ENCODE data around the gene BAD. TPM values are rescaled to one million over a fixed set of nuclear protein-coding genes. Genes with fewer than 3 reads are reported as not detected.
A peak's percentile ranks its signal among the peaks of the same experiment; 100 is the strongest.

The BAD gene
- total RNA-seq, 2 experiments from 2014 or later, result 23.5 to 24.2 TPM

GRCh38 chr11:64241491-64242374, 42.7 kb downstream of the BAD start:
- DNase-seq, result peak; percentile 100

GRCh38 chr11:64241241-64241490, 43.3 kb downstream of the BAD start:
- Mint-ChIP-seq H3K36me3 (peaks cover 32% of the 10 kb centered on the region), H3K27ac (peak overlapping the region; percentile 97), H3K27me3 (no peaks in the 10 kb centered on the region), H3K4me1 (peaks cover 30% of the 10 kb centered on the region), H3K4me3 (peak overlapping the region; percentile 95), H3K9me3 (no peaks in the 10 kb centered on the region)
- DNase-seq, result no peak

More at GRCh38 chr11:64241491-64242374, 42.7 kb downstream of the BAD start:
- Mint-ChIP-seq H3K4me3 (peak overlapping the region; percentile 95), H3K27ac (peak overlapping the region; percentile 97), H3K36me3 (peaks cover 32% of the 10 kb centered on the region), H3K4me1 (peaks cover 30% of the 10 kb centered on the region), H3K27me3 (no peaks in the 10 kb centered on the region), H3K9me3 (no peaks in the 10 kb centered on the region)

GRCh38 chr11:64240435-64241240, 43.8 kb downstream of the BAD start, which contains the start of gene FKBP2:
TSS of gene FKBP2 (plus strand) at chr11:64241095. CDS start at chr11:64242388, 1,293 bp downstream.
- peaks cover 30% of the 10 kb centered on the region for H3K4me1 Mint-ChIP-seq
- H3K27ac Mint-ChIP-seq, result peak within 1 kb of the TSS; percentile 97
- no peaks in the 10 kb centered on the region for H3K9me3 Mint-ChIP-seq
- no peaks in the 10 kb centered on the region for H3K27me3 Mint-ChIP-seq
- H3K36me3 Mint-ChIP-seq, result peaks cover 27% of the 10 kb centered on the region
- H3K4me3 Mint-ChIP-seq, result peak within 1 kb of the TSS; percentile 95
- peak; percentile 100 for DNase-seq

GRCh38 chr11:64239662-64240434, 44.6 kb downstream of the BAD start:
- DNase-seq, result no peak
- Mint-ChIP-seq H3K36me3 (peaks cover 25% of the 10 kb centered on the region), H3K27me3 (no peaks in the 10 kb centered on the region)

GRCh38 chr11:64238999-64239398, 45.5 kb downstream of the BAD start:
- Mint-ChIP-seq H3K4me1 (peaks cover 32% of the 10 kb centered on the region), H3K27ac (peak overlapping the region; percentile 50), H3K27me3 (no peaks in the 10 kb centered on the region), H3K4me3 (no peak overlapping the region), H3K36me3 (peaks cover 25% of the 10 kb centered on the region), H3K9me3 (no peaks in the 10 kb centered on the region)
- DNase-seq, result no peak

More at GRCh38 chr11:64239662-64240434, 44.6 kb downstream of the BAD start:
- H3K4me3 Mint-ChIP-seq, result peak overlapping the region; percentile 95
- H3K4me1 Mint-ChIP-seq, result peaks cover 35% of the 10 kb centered on the region
- peak overlapping the region; percentile 97 for H3K27ac Mint-ChIP-seq
- H3K9me3 Mint-ChIP-seq, result no peaks in the 10 kb centered on the region

- H3K27ac Mint-ChIP-seq, result peak overlapping the region; percentile 35
- no peak for DNase-seq
- peaks cover 26% of the 10 kb centered on the region for H3K4me1 Mint-ChIP-seq
- H3K36me3 Mint-ChIP-seq, result peaks cover 18% of the 10 kb centered on the region
- H3K4me3 Mint-ChIP-seq, result no peak overlapping the region
- H3K27me3 Mint-ChIP-seq, result no peaks in the 10 kb centered on the region
- H3K9me3 Mint-ChIP-seq, result no peaks in the 10 kb centered on the region
Measured at GRCh38 chr11:64238076-64238475, 46.4 kb downstream of the BAD start.

- DNase-seq, result no peak
- H3K9me3 Mint-ChIP-seq, result no peaks in the 10 kb centered on the region
- H3K27me3 Mint-ChIP-seq, result no peaks in the 10 kb centered on the region
- H3K4me3 Mint-ChIP-seq, result no peak overlapping the region
- peaks cover 25% of the 10 kb centered on the region for H3K4me1 Mint-ChIP-seq
- H3K36me3 Mint-ChIP-seq, result peaks cover 14% of the 10 kb centered on the region
- peak overlapping the region; percentile 45 for H3K27ac Mint-ChIP-seq
Measured at GRCh38 chr11:64237484-64237951, 46.9 kb downstream of the BAD start.

- Mint-ChIP-seq H3K36me3 (peaks cover 9% of the 10 kb centered on the region), H3K4me1 (peaks cover 34% of the 10 kb centered on the region), H3K4me3 (peak overlapping the region; percentile 91), H3K9me3 (no peaks in the 10 kb centered on the region), H3K27ac (peak overlapping the region; percentile 75), H3K27me3 (no peaks in the 10 kb centered on the region)
- no peak for DNase-seq
Measured at GRCh38 chr11:64235437-64236161, 48.9 kb downstream of the BAD start.

GRCh38 chr11:64234647-64235379, 49.7 kb downstream of the BAD start:
- Mint-ChIP-seq H3K9me3 (no peaks in the 10 kb centered on the region), H3K27ac (peak overlapping the region; percentile 75), H3K36me3 (peaks cover 3% of the 10 kb centered on the region), H3K4me1 (peaks cover 29% of the 10 kb centered on the region), H3K27me3 (no peaks in the 10 kb centered on the region), H3K4me3 (peak overlapping the region; percentile 91)
- peak; percentile 68 for DNase-seq

- DNase-seq, result peak; percentile 76
- Mint-ChIP-seq H3K9me3 (no peaks in the 10 kb centered on the region), H3K4me1 (peaks cover 31% of the 10 kb centered on the region), H3K36me3 (peaks cover 2% of the 10 kb centered on the region), H3K27me3 (no peaks in the 10 kb centered on the region), H3K4me3 (peak within 1 kb of the TSS; percentile 91), H3K27ac (peak within 1 kb of the TSS; percentile 75)
Measured at GRCh38 chr11:64233913-64234586, 50.4 kb downstream of the BAD start, which contains the start of gene VEGFB. TSS of gene VEGFB (plus strand) at chr11:64234584. CDS start at chr11:64234834, 250 bp downstream.

- H3K27me3 Mint-ChIP-seq, result no peaks in the 10 kb centered on the region
- no peaks in the 10 kb centered on the region for H3K9me3 Mint-ChIP-seq
- no peak for DNase-seq
- H3K4me1 Mint-ChIP-seq, result peaks cover 31% of the 10 kb centered on the region
- peak overlapping the region; percentile 18 for H3K4me3 Mint-ChIP-seq
- H3K27ac Mint-ChIP-seq, result peak overlapping the region; percentile 34
- peaks cover 4% of the 10 kb centered on the region for H3K36me3 Mint-ChIP-seq
Measured at GRCh38 chr11:64232967-64233315, 51.5 kb downstream of the BAD start.

GRCh38 chr11:64232182-64232966, 52.1 kb downstream of the BAD start:
- no peaks in the 10 kb centered on the region for H3K9me3 Mint-ChIP-seq
- no peak for DNase-seq
- H3K27me3 Mint-ChIP-seq, result no peaks in the 10 kb centered on the region
- H3K4me1 Mint-ChIP-seq, result peaks cover 37% of the 10 kb centered on the region
- H3K27ac Mint-ChIP-seq, result no peak overlapping the region
- peaks cover 4% of the 10 kb centered on the region for H3K36me3 Mint-ChIP-seq
- H3K4me3 Mint-ChIP-seq, result no peak overlapping the region

Data from activated naive CD8-positive, alpha-beta T cell treated with anti-CD3 and anti-CD28 coated beads for 36 hours (primary cell).